Measurements from ENCODE around the gene PCDHGA12.
"Not testable (repeated sequence)": the region's sequence is repeated elsewhere in the genome, so short reads cannot be mapped to it uniquely, and the experiment has no call there.

- TF ChIP-seq CTCF (conservative IDR thresholded peaks at IDR 0.05; ENCODE audit: low read depth in 2 of 2); EZH2 (IDR thresholded peaks at IDR 0.05; ENCODE audit: low read depth, unreplicated experiment); POLR2AphosphoS5 (IDR thresholded peaks at IDR 0.05; ENCODE audit: low read depth); ETS1 (IDR thresholded peaks at IDR 0.05); ZNF331 (CRISPR knock-in tag; IDR thresholded peaks at IDR 0.05; ENCODE audit: low read depth); STAT1 (IDR thresholded peaks at IDR 0.05; ENCODE audit: unreplicated experiment); EZH2phosphoT487 (IDR thresholded peaks at IDR 0.05; ENCODE audit: unreplicated experiment); REST (IDR thresholded peaks at IDR 0.05; ENCODE audit: unreplicated experiment); JUNB (IDR thresholded peaks at IDR 0.05; ENCODE audit: unreplicated experiment); CREB1 (CRISPR knock-in tag; IDR thresholded peaks at IDR 0.05; ENCODE audit: low read depth): not testable (repeated sequence)
Observed at GRCh38 chr5:141432308-141432707, 2.0 kb downstream of the PCDHGA12 start.

All from GM23338 (cell line).